ENCODE data around the gene ACADS. TPM values are rescaled to one million over a fixed set of nuclear protein-coding genes. Genes with fewer than 3 reads are reported as not detected.

ACADS gene
- total RNA-seq, 4 donors from 2014 or later, result 21.3 to 37.1 (median 29.1) TPM

DNA sequence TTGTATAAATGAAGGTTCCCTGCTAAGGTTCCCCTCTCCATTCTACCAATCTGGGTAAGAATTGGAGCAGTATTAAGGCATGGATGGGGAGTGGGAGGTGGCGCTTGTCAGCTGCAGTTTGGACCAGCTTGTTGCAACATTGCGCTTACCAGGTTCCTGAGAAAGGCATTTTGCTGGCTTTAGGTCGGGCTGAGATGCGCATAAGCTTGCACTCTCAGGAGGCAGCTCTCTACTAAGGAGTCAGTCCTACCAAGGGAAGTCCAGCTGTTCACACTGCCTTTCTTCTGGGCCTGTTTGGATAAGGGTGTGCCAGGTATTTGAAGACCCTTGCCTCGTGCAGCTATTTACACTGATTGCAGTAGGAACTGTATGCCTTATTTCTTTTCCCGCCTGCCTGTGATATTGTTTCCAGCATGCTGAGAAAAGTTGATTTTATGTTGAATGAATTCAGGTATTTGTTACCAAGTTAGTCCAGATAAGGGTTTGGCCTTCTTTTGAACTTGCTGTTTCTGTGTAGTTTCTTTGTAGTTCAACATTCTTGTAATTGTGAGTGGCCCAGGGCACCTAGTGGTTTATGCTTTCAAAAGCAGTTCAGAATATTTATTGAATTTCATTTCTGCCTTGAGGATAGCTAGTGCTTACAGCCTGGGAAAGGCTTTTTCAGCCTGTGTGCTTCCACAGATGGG is 36.1 kb upstream of the ACADS start:
- no peak for DNase-seq (ENCODE audit: low spot score in 2 of 2)
- TF ChIP-seq, protein P1, sequence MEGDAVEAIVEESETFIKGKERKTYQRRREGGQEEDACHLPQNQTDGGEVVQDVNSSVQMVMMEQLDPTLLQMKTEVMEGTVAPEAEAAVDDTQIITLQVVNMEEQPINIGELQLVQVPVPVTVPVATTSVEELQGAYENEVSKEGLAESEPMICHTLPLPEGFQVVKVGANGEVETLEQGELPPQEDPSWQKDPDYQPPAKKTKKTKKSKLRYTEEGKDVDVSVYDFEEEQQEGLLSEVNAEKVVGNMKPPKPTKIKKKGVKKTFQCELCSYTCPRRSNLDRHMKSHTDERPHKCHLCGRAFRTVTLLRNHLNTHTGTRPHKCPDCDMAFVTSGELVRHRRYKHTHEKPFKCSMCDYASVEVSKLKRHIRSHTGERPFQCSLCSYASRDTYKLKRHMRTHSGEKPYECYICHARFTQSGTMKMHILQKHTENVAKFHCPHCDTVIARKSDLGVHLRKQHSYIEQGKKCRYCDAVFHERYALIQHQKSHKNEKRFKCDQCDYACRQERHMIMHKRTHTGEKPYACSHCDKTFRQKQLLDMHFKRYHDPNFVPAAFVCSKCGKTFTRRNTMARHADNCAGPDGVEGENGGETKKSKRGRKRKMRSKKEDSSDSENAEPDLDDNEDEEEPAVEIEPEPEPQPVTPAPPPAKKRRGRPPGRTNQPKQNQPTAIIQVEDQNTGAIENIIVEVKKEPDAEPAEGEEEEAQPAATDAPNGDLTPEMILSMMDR (IDR thresholded peaks at IDR 0.05), result no peak
- TF ChIP-seq POLR2A (IDR thresholded peaks at IDR 0.05), result no peak
- intact Hi-C loops (cut with DNase I; ENCODE audit: low total_unique reads), result no loop called here
- H3K4me3 ChIP-seq (ENCODE audit: low read depth, poor library complexity, severe bottlenecking), result no peak overlapping the region
- 76 to 80% methylated on average over 6 of the region's 6 CpGs for whole genome bisulfite sequencing, 2 donors

DNA sequence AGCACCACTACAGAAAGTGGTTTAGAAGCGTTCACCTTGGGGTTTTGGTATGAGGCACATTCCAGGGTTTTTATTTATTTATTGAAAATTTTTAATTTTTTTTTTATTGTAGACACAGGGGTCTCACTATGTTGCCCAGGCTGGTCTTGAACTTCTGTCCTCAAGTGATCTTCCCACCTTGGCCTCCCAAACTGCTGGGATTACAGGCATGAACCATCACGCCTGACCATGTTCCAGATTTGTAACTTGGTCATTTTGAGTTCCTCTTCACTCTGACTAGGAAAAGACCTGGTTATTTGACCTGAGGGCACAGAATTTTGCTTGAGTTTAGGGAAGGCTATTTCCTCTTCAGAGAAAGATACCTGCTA is 35.6 kb upstream of the ACADS start:
- no peak for DNase-seq (ENCODE audit: low spot score in 2 of 2)
- no peak overlapping the region for H3K4me3 ChIP-seq (ENCODE audit: low read depth, poor library complexity, severe bottlenecking)
- no peak for TF ChIP-seq POLR2A (IDR thresholded peaks at IDR 0.05)
- TF ChIP-seq, protein P1 (IDR thresholded peaks at IDR 0.05), result no peak
- WGBS, 2 donors, result 90 to 95% methylated on average over 2 of the region's 2 CpGs
- intact Hi-C loops (cut with DNase I; ENCODE audit: low total_unique reads), result no loop called here

DNA sequence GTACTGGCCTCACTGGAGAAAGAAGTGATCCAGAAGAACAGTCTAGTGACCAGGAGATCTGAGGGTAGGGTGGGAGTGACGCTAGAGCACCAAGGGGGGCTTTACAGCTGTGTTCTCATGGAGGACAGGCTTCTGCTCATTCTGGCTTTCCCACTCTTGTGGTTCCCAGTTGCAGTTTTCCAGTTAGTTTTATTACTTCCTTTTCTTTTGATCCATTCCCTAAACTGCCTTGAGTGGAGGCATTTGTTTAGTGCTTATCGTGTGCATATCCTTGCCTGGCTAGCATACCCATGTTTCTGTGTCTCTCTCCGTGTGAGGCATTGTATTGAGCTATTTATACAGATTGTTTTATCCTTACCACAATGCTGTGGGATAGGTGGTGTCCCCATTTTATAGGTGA is 34.6 kb upstream of the ACADS start:
- TF ChIP-seq, protein P1 (IDR thresholded peaks at IDR 0.05), result no peak
- no peak for TF ChIP-seq POLR2A (IDR thresholded peaks at IDR 0.05)
- WGBS, 2 donors, result 67 to 77% methylated on average over 3 of the region's 3 CpGs
- H3K4me3 ChIP-seq (ENCODE audit: low read depth, poor library complexity, severe bottlenecking), result no peak overlapping the region
- intact Hi-C loops (cut with DNase I; ENCODE audit: low total_unique reads), result no loop called here
- no peak for DNase-seq (ENCODE audit: low spot score in 2 of 2)

DNA sequence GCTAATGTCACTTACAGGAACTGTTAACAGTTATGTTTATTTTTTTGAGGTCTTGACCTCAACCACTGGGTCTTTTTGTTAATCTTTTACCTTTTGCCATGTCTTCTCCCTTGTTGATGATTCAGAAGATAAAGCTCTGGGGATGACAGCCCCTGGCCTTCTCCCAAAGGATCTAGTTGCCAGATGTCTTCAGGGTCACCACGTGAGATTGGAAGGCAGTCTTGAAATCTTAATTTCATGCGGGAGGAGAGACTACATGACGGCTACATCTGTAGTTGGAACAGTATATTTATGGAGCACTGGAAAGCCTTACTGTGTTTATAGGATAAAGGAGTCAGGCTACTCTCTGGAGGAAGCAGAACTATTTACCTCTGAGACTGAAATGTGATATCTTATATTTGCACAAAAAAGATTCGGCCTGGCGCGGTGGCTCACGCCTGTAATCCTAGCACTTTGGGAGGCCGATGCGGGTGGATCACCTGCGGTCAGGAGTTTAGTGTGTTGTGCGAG is 33.0 kb upstream of the ACADS start:
- no peak for DNase-seq (ENCODE audit: low spot score in 2 of 2)
- 72 to 74% methylated on average over 11 of the region's 11 CpGs for WGBS, 2 donors
- intact Hi-C loops (cut with DNase I; ENCODE audit: low total_unique reads), result no loop called here
- TF ChIP-seq POLR2A (IDR thresholded peaks at IDR 0.05), result no peak
- TF ChIP-seq, protein P1 (IDR thresholded peaks at IDR 0.05), result no peak
- no peak overlapping the region for H3K4me3 ChIP-seq (ENCODE audit: low read depth, poor library complexity, severe bottlenecking)

DNA sequence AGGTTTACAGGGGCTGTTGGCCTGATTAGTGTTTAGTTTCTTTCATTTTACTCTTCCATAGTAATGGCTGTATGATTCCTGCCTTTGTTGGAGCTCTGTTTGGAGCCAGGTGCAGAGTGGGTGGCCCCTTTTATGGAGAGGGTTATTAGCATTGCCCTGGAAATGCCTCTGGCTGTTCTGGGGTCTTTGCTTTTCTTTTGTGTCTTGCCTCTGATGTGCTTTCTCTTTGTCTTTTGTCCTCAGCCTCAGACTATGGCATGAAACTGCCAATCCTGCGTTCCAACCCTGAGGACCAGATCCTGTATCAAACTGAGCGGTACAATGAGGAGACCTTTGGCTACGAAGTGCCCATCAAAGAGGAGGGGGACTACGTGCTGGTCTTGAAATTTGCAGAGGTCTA is 31.8 kb upstream of the ACADS start:
- H3K4me3 ChIP-seq (ENCODE audit: low read depth, poor library complexity, severe bottlenecking), result no peak overlapping the region
- WGBS, 2 donors, result 87 to 90% methylated on average over 4 of the region's 4 CpGs
- no peak for DNase-seq (ENCODE audit: low spot score in 2 of 2)
- TF ChIP-seq, protein P1 (IDR thresholded peaks at IDR 0.05), result no peak
- TF ChIP-seq POLR2A (IDR thresholded peaks at IDR 0.05), result no peak
- intact Hi-C loops (cut with DNase I; ENCODE audit: low total_unique reads), result no loop called here

DNA sequence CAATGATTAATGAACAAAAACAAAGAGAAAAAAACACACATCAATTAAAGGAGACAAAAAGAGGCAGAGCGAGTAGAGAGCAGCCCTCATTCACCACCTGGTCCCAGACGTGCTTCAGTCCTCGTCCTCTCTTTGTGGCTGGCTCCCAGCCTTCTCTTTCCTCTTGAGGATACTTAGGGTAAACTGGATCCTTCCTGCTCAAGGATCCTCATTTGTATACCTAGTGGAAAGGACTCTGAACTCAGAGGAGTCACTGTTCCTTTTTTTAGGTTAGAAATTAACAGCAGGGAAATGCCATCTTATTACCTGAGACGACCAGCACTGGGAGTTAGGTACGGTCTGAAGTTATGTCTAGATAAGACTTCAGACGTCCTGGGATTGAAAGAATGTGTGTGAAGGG is 29.0 kb upstream of the ACADS start:
- 90 to 92% methylated on average over 6 of the region's 6 CpGs for WGBS, 2 donors
- TF ChIP-seq, protein P1 (IDR thresholded peaks at IDR 0.05), result no peak
- TF ChIP-seq POLR2A (IDR thresholded peaks at IDR 0.05), result no peak

More for the DNA sequence above, 29.0 kb upstream of the ACADS start:
- H3K4me3 ChIP-seq (ENCODE audit: low read depth, poor library complexity, severe bottlenecking), result no peak overlapping the region
- intact Hi-C loops (cut with DNase I; ENCODE audit: low total_unique reads), result no loop called here
- DNase-seq (ENCODE audit: low spot score in 2 of 2), result no peak
